HG03066 (cell line): Measurements from ENCODE around the gene GCDH.
A peak's percentile ranks its signal among the peaks of the same experiment; 100 is the strongest.
"Not testable (repeated sequence)": the region's sequence is repeated elsewhere in the genome, so short reads cannot be mapped to it uniquely, and the experiment has no call there.

Experiments used
- ATAC-seq: cut with Tn5 transposase; IDR thresholded peaks from one replicate; pipeline ENCODE4 v1.9.1; 2021; ENCODE audit warnings: low read depth; ENCODE audit not compliant: unreplicated experiment

The GCDH gene

GRCh38 chr19:12896460-12896859 is 5.5 kb downstream of the GCDH start:
- no peak for ATAC-seq

- peak; percentile 75 for ATAC-seq
Observed at GRCh38 chr19:12899891-12900518, 9.0 kb downstream of the GCDH start.

GRCh38 chr19:12907166-12907565 is 16.2 kb downstream of the GCDH start:
- no peak for ATAC-seq

DNA sequence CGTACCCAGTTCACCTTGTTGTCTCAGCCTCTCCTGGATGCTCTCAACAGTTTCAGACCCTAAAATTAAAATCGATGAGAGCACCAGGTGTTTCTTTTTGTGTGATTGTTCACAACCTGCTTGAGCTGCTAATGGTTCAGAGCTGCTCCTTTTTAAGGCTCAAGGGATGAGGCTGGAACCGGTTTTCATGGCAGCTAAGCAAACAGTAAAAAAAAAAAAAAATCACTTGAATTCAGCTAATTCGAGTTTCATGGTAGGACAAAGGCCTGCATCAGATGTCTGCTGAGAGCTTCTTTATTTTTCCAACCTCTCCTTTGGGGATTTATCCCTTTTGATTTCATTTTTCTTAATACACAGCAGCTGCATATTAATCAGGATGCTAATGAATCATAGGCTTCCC is 21.6 kb downstream of the GCDH start:
- no peak for ATAC-seq

- ATAC-seq, result no peak
Observed at GRCh38 chr19:12913011-12913561, 22.1 kb downstream of the GCDH start.

DNA sequence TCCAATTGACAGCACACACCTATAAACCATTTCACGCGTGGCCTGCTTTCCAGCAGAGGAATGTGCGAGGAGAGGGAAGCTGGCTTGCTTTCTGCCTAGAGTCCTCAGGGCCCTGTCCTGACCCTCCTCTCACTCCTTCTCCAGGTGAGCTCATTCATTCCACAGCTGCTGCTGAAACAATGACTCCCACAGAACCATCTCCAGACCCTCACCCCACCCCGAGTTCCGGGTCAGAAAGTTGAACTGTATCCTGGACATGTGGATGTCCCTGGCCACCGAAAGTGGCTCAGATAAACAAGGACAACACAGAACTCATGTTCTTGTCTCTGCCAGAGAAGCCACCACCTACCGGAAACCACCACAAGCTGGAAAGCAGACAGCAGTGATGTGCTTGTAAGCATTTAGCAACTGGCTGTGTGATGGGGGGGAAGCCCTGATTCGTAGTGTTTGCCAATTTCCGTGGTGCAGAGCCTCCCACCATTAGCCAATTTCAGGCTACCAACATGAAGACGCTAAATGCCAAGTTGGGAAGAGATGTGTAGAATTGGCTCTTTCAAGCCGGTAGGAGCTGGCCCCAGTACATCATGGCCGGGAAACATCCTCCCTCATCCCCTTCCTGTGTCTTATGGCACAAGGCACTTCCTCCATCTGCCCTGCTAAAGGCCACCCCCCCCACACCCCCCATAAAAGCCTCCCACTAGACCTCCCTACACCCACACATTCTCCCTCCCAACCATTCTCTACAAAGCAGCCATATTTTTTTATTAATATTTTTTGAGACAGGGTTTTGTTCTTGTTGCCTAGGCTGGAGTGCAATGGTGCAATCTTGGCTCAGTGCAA is 23.1 kb downstream of the GCDH start:
- no peak for ATAC-seq

- not testable (repeated sequence) for ATAC-seq
Observed at GRCh38 chr19:12915860-12916259, 24.9 kb downstream of the GCDH start.

- no peak for ATAC-seq
Observed at GRCh38 chr19:12918253-12918652, 27.3 kb downstream of the GCDH start.

DNA sequence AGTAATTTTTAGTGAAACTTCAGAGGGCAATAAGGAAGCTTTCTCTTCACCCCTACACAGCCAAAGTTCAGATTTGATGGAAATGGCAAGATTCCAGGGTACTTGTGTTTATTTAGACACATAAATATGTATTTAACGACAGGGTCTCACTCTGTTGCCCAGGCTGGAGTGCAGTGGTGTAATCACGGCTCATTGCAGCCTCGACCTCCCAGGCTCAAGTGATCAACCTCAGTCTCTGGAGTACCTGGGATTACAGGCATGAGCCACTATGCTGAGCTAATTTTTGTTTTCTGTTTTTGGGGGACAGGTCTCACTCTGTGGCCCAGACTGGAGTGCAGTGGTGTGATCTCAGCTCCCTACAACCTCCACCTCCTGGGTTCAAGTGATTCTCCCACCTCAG is 30.1 kb downstream of the GCDH start:
- no peak for ATAC-seq

DNA sequence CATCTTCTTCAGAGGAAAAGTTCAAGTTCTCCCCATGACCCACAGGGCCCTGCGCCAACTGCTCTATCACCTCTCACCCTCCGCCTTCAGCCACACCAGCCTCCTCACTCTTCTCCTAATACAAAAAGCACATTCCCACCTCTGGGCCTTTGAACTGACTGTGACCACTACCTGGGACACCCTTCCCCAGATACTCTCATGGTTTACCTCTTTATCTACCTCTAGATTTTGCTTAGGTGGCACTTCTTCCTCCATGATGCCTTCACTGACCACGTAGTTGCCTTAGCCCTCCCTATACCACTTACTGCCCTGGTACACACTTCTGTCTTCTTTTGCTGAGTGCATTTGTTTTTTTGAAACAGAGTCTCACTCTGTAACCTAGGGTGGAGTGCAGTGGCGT is 32.0 kb downstream of the GCDH start:
- ATAC-seq, result no peak

DNA sequence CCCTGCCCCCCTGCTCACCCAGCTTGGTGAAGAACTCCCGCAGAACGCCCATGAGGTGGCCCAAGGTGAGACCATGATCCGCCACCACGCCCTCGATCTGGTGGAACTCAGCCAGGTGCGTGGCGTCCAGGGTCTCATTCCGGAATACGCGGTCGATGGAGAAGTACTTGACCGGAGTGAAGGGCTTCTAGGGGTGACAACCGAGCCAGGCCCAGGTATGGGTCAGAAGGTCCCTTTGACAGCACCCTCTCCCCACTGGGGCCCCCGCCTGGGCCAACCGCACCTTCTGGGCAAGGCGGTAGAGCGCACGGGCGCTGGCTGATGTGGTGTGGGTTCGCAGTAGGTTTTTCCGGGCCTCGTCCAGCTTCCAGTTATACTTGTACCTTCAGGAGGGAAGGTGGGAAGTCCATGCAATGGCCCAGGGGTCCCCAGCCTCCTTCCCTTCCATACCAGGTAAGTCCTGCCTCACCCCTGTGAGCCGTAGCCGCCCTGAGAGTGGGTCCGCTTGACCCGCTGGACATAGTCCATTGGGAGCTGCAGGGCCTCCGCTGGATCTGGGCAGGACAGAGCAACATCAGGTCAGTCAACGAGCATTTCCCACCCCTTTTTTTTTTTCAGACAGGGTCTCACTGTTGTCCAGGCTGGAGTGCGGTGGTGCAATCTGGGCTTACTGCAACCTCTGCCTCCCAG is 33.8 kb downstream of the GCDH start:
- ATAC-seq, result no peak

DNA sequence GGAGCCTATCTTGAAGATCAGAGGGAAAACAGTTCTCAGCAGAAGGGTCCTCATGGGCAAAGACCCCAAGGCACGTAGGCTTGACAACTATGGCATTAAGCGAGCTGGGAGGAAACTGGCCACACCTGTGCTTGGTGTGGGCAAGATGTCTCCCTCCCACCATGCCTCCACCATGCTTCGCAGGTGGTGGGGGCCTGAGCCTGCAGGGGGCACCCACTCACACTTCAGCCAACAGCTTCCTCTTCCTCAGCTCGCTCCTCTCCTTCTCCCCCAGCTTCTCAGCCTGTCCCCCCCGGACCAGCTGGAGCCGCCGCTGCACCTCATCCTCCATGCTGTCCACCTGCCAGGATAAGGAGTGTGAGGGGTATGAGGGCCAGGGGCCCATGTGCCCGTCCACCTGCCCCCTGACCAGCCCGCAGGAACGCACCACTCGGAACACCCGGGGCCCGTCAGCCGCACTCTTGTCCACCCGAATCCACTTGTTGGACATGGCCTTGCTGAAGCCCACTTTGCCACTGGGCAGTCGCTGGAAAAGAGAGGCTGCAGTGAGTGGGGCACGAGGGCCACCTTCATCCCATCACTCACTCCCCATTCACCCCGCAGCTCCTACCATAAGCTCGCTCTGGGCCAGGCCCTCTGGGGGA is 39.2 kb downstream of the GCDH start:
- ATAC-seq, result no peak

- ATAC-seq, result no peak
Observed at GRCh38 chr19:12932392-12933286, 41.7 kb downstream of the GCDH start.

GRCh38 chr19:12933287-12934072 is 42.5 kb downstream of the GCDH start, which contains the start of gene FARSA:
FARSA (minus strand) TSS chr19:12933711; CDS start chr19:12933696, 15 bp downstream.
- ATAC-seq, result no peak

- no peak for ATAC-seq
Observed at GRCh38 chr19:12935071-12935470, 44.1 kb downstream of the GCDH start.

GRCh38 chr19:12936582-12936981 is 45.6 kb downstream of the GCDH start:
- no peak for ATAC-seq

GRCh38 chr19:12937093-12937926 is 46.4 kb downstream of the GCDH start:
- ATAC-seq, result no peak
